Measurements from ENCODE around the gene STX18. TPM values are rescaled to one million over a fixed set of nuclear protein-coding genes. Genes with fewer than 3 reads are reported as not detected.

Gene STX18
- total RNA-seq, 6 donors from 2014 or later = 23.7 to 48.1 (median 29.2) TPM

DNA sequence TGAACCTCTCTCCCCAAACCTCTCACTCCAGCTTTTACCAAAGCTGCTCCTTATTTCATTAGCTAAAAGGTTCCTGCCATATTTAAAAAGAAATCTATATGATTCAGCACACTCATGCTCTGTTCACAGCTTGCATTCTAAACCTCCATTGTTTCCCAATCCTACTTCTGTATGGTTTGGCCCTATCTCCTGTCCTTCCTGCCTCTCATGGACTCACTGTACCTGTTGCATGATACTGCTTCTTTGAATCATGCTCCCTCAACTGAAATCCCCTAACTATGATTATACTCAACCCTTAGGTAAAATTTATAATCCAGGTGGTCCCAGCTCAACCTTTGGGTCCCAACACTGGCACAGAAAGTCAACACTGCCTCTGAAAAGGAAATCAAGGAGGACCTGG lies 6.3 kb downstream of the STX18 start:
- Histone ChIP-seq H3K36me3 (no peaks in the 10 kb centered on the region), H3K27me3 (no peaks in the 10 kb centered on the region), H3K27ac (no peak overlapping the region), H3K4me3 (no peak overlapping the region), H3K9me3 (no peaks in the 10 kb centered on the region), H3K4me1 (peaks cover 10 to 19% (median 13%) of the 10 kb centered on the region in 4 donors)
- TF ChIP-seq POLR2AphosphoS5 (IDR thresholded peaks at IDR 0.05) (no peak), POLR2A (IDR thresholded peaks at IDR 0.05) (no peak), EP300 (IDR thresholded peaks at IDR 0.05) (no peak)
- TF ChIP-seq, protein P1, sequence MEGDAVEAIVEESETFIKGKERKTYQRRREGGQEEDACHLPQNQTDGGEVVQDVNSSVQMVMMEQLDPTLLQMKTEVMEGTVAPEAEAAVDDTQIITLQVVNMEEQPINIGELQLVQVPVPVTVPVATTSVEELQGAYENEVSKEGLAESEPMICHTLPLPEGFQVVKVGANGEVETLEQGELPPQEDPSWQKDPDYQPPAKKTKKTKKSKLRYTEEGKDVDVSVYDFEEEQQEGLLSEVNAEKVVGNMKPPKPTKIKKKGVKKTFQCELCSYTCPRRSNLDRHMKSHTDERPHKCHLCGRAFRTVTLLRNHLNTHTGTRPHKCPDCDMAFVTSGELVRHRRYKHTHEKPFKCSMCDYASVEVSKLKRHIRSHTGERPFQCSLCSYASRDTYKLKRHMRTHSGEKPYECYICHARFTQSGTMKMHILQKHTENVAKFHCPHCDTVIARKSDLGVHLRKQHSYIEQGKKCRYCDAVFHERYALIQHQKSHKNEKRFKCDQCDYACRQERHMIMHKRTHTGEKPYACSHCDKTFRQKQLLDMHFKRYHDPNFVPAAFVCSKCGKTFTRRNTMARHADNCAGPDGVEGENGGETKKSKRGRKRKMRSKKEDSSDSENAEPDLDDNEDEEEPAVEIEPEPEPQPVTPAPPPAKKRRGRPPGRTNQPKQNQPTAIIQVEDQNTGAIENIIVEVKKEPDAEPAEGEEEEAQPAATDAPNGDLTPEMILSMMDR (IDR thresholded peaks at IDR 0.05) = no peak
- ATAC-seq (ENCODE audit: low FRiP score in 2 of 2) = no peak
- DNase-seq = no peak

DNA sequence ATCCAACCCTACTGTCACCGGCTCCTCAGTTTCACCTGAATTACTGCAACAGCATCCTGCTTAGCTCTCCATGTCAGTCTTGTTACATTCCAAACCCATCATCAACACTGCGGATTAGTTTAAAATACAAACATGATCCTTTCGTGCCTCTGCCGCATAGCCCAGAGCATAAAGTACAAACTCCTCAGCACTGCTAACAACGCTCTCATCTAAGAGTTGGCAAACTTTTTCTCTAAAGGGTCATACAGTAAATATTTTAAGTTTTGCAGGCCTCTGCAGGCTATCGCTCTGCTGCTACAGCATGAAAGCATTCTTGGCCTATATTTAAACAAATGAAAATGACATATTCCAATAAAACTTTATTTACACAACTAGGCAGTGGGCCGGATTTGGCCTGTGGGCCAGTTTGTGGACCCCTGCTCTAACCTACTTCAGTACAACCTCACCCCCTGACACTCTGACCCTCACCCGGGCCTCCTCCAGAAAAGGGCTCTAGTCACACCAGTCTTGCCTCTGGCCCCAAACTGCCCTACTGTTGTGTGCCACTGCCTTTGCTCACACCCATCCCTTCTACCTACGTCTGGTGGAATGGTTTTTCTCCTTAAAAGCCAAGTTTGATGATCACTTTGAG lies 7.2 kb downstream of the STX18 start:
- H3K36me3 ChIP-seq = no peaks in the 10 kb centered on the region
- ATAC-seq (ENCODE audit: low FRiP score in 2 of 2) = no peak
- no peaks in the 10 kb centered on the region for H3K9me3 ChIP-seq
- H3K4me1 ChIP-seq = peaks cover under 1 to 9% (median 3%) of the 10 kb centered on the region in 4 donors
- H3K27me3 ChIP-seq = no peaks in the 10 kb centered on the region
- DNase-seq = no peak
- no peak overlapping the region for H3K4me3 ChIP-seq
- TF ChIP-seq, protein P1 (IDR thresholded peaks at IDR 0.05) = no peak
- TF ChIP-seq EP300 (IDR thresholded peaks at IDR 0.05) = no peak
- no peak for TF ChIP-seq POLR2A (IDR thresholded peaks at IDR 0.05)
- TF ChIP-seq POLR2AphosphoS5 (IDR thresholded peaks at IDR 0.05) = no peak
- H3K27ac ChIP-seq = no peak overlapping the region
- WGBS, 2 donors = 91% methylated on average over 9 of the region's 9 CpGs

DNA sequence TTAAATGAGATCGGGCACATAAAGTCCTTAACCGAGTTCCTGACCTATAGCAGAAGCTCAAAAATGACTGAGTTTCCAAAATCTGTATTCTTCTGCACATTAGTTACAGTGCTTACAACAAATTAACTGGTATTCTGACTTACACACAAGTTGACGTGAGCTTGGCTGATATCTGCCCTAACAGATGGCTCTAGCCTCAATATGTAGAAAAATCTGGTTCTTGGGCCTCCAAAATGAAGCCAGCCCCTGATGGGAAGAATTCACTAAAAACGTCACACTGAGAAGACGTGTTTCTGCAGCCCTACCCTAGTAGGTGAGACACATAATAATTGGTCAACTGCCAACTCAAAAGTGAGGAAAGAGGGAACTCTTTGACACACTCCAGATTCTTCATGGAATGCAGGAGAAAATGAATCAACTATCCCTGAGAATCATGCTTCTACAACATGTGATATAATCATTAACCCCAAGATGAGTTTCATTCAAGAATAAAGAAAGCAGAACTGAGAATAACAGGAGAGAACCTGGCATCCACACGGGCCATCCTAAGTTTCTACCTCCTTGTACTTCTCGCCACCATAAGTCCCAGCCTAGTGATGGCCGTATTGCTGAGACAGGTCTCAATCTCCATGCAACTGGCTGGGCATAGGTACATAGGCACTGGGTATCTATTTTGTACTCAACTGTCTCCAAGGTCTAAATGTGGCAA lies 8.2 kb downstream of the STX18 start:
- no peak overlapping the region for H3K27ac ChIP-seq
- H3K4me3 ChIP-seq = no peak overlapping the region
- TF ChIP-seq POLR2AphosphoS5 (IDR thresholded peaks at IDR 0.05) (no peak), EP300 (IDR thresholded peaks at IDR 0.05) (no peak), POLR2A (IDR thresholded peaks at IDR 0.05) (no peak)
- TF ChIP-seq, protein P1 (IDR thresholded peaks at IDR 0.05) = no peak
- H3K9me3 ChIP-seq = no peaks in the 10 kb centered on the region
- WGBS, 2 donors = 91 to 93% methylated on average over 8 of the region's 8 CpGs
- H3K27me3 ChIP-seq = no peaks in the 10 kb centered on the region
- no peak for ATAC-seq (ENCODE audit: low FRiP score in 2 of 2)
- H3K36me3 ChIP-seq = no peaks in the 10 kb centered on the region
- no peak for DNase-seq
- peaks cover 0 to 8% (median 0%) of the 10 kb centered on the region in 4 donors for H3K4me1 ChIP-seq

DNA sequence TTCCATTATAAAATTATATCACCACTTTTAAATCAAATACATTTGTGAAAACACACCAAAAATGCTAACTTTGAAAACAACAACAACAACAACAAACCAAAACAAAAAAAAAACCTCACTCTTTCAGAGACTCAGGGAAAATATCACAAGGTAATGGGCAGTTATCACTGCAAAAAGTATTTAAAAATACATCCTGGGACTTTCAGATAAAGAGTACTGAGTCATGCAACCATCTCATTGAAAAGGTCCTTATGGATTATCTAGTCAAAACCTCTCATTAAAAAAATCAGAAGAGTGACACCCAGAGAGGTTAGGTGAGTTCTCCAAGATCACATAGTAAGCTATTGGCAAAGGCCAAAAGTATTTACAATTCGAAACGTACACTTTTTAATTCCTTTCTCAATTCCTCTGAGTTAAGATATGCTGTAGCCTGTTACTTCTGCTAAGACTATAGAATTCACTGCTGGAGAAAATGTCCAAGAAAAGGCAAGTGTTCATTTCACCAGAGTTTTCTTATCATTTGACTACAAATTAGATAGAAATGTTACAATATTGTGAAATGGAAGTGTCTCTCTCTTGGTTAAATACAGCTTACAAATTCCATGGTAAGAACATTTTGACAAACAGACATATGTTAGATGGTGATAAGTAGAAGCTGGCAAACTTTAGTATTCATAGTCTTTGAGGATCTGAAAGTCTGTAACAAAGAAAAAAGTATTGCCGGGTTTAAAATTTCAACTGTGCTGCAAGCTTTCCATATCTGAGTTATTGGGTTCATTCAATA lies 9.3 kb downstream of the STX18 start:
- WGBS, 2 donors = 92 to 98% methylated on average over 3 of the region's 3 CpGs
- no peaks in the 10 kb centered on the region for H3K9me3 ChIP-seq
- DNase-seq (no peak), ATAC-seq (ENCODE audit: low FRiP score in 2 of 2) (no peak)
- no peaks in the 10 kb centered on the region for H3K36me3 ChIP-seq
- no peak overlapping the region for H3K4me3 ChIP-seq
- TF ChIP-seq EP300 (IDR thresholded peaks at IDR 0.05) (no peak), POLR2AphosphoS5 (IDR thresholded peaks at IDR 0.05) (no peak), POLR2A (IDR thresholded peaks at IDR 0.05) (no peak)
- peaks cover 0 to 8% (median 0%) of the 10 kb centered on the region in 4 donors for H3K4me1 ChIP-seq
- no peak overlapping the region for H3K27ac ChIP-seq
- H3K27me3 ChIP-seq = no peaks in the 10 kb centered on the region

DNA sequence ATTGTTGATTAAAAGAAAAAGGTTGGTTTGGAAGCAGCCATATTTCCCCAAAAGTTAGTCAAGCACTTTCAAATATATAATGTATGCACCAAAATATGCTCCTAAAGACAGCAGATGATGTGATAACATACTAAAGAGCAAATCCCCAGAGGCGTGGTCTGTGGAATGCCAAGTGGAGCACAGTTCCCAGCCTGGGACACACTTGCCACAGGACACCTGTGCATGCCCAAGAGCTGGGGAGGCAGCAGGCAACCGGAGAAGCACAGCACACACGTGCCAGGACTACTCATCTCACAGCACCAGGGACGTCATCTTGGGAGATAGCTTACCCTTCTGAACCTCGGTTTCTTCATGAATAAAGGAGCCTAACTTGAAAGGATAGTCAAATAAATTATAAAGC lies 12.5 kb downstream of the STX18 start:
- ATAC-seq (ENCODE audit: low FRiP score in 2 of 2) = no peak
- H3K4me1 ChIP-seq = peaks cover 0 to 4% (median 2%) of the 10 kb centered on the region in 4 donors

More for the DNA sequence above, 12.5 kb downstream of the STX18 start:
- DNase-seq = no peak
- TF ChIP-seq EP300 (IDR thresholded peaks at IDR 0.05) (no peak), POLR2AphosphoS5 (IDR thresholded peaks at IDR 0.05) (no peak), POLR2A (IDR thresholded peaks at IDR 0.05) (no peak)
- TF ChIP-seq, protein P1 (IDR thresholded peaks at IDR 0.05) = no peak
- Histone ChIP-seq H3K27me3 (no peaks in the 10 kb centered on the region), H3K36me3 (no peaks in the 10 kb centered on the region), H3K27ac (no peak overlapping the region), H3K4me3 (no peak overlapping the region), H3K9me3 (no peaks in the 10 kb centered on the region)
- 87 to 89% methylated on average over 5 of the region's 5 CpGs for whole genome bisulfite sequencing, 2 donors
